Measurements from ENCODE around the gene HSD17B4.

- TF ChIP-seq CTCF (IDR thresholded peaks at IDR 0.05) (peak; percentile 19 to 50 (median 30)), EP300 (IDR thresholded peaks at IDR 0.05) (no peak), POLR2AphosphoS5 (IDR thresholded peaks at IDR 0.05) (no peak)
Measured at GRCh38 chr5:119470851-119471451, 18.7 kb downstream of the HSD17B4 start.
